GM21786 (cell line): ENCODE data around the gene ARHGEF5.

Source experiments
- ATAC-seq: cut with Tn5 transposase; IDR thresholded peaks from one replicate; pipeline ENCODE4 v1.9.1; 2021; ENCODE audit not compliant: unreplicated experiment

ARHGEF5 gene

DNA sequence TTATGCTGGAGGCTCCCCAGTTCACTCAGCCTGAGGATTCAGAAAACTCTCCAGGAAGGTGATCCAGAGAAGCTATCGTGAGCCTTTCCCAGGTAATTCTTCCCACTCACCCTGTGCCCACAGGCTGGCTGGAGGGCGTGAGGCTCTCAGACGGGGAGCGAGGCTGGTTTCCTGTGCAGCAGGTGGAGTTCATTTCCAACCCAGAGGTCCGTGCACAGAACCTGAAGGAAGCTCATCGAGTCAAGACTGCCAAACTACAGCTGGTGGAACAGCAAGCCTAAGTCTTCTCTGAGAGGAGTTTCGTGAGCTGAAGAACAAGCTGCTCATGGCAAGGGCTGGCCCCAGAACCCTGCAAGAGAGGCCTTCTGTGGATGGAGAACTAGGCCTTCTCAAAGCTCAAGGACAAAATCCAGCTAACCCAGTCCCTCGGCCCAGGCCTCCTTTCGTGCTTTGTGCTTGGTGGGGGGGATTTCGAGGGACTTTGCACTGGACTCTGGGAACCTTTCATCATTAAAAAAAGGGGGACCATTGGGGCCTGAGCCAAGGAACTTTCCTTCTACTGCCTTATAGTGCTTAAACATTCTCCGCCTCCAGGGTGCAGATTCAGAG is 24.7 kb downstream of the ARHGEF5 start:
- ATAC-seq = no peak

DNA sequence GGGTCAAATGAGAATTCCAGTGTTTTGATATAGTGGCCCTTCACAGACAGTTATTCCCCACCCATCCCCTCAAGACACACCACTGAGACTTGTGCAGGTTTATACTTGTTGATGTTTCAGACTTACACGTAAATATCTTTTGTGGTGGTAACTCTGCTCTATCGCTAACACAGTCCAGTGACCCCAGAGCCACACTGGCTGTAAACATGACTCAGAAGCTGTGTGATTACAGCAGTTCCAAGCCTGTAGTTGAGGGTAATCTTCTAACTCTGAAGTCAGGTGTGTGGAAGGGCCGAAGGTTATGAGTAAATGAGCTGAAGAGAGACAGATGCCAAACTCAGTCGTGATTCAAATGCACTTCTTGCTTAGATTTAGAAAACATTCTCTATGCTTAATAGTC is 28.9 kb downstream of the ARHGEF5 start:
- peak; percentile 59 for ATAC-seq

DNA sequence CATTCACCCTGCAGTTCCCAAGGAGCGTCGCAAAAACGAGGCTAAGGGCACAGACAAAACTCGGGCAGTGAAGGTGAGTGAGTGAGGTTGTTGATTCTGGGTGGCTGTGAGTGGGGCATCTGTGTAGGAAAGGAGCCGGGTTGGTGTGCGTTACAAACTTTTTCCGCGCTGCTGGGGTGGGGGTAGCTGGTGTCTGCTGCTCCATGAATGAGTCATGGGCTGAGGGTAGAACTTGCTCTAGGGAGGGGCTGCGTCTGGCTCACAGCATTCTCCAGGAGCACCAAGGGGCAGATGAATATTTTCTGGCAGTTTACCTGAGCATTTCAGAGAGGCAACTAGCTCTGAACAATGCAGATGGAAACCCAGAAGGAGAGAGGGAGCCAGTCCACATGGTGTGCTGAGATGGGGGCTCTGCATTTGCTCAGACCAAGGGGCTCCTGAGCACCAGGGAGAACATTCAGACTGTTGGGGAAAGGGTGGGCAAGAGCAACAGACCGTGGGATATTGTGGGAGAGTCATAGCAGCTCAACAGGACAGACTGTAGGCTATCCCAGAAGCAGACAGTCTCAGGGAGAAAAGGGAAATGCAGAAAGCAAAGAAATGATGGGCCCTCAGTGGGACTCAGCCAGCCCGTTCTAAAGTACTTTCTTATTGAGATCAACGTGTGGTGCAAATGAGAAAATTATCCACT is 29.5 kb downstream of the ARHGEF5 start:
- ATAC-seq = no peak

DNA sequence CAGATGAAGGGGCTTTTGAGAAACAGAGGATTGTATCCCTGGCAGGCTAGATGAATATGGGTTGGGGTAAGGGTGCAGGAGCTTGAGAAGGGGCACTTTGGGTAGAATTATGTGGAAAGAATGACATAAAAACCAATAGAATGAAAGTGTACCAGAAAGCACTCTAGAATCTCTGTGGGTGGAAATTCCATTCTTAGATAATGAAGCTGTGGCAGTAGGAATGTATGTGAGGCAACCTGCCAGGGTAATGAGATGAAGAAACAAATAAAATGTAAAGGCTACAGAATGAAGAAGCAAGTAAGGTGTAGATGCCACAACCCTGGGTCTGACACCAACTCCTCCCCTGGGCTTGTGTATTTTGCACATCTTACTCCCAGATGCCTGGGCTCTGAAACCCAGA is 31.5 kb downstream of the ARHGEF5 start:
- no peak for ATAC-seq

DNA sequence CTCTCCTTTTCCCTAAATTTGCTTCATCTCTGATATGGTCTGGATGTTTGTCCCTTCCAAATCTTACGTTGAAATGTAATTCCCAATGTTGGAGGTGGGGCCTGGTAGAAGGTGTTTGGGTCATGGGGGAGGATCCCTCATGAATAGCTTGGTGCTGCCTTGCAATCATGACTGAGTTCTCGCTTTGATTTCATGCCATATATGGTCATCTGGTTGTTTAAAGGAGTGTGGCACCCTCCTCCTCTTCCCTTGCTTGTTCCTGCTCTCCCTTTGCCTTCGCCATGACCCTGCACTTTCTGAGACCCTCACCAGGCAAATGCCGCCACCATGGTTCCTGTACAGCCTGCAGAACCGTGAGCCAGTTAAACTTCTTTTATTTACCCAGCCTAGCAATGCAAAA is 33.7 kb downstream of the ARHGEF5 start:
- ATAC-seq = no peak

DNA sequence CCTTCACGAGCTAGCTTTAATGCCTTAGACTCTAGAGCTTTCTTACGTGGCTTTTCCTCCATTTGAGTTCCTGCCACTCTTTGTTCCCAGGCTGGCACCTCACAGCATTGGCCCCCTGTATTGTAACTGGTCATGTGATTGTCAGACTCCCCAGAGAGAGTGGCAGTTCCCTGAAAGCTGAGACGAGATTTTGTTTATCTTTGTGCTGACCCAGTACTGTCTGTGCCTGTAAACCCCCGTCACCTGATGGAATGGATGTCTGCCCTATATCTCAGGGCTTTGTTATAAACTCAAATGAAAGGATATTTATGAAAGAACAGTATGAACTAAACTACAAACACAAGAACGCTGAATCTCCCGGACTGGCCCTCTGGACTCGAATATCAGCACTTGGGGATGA is 35.3 kb downstream of the ARHGEF5 start:
- ATAC-seq = no peak

DNA sequence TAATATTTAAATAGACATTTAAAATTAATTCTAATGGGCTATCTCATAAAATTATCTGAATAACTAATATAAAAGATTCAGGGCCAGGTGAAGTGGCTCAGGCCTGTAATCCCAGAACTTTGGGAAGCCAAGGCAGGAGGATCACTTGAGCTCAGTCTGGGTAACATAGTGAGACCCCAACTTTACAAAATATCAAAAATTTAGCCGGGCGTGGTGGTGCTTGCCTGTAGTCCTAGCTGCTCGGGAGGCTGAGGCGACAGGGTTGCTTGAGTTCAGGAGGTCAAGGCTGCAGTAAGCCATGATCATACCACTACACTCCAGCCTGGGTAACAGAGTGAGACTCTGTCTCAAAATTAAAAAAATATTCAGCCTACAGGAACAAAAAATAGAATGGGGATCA is 35.8 kb downstream of the ARHGEF5 start:
- no peak for ATAC-seq

DNA sequence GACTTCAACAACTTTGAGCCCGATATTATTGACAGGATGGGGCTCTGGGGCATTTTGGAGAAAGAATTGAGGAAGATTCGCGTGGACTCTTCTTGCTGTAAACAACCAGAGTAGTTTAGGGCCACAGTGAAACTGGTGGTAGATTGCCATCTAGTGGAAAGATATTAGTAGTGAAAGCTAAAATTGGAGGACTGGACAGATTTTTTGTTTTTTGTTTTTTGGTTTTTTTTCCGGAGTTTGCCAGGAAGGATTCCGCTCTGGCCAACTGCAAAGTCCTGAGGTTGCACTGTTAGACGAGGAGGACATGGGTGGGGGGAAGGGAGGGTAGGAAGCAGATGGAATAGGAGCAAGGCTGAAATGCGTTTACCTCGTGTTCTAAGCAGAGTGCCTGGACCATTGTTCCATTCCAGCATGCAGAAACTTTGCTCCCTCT is 36.6 kb downstream of the ARHGEF5 start:
- peak; percentile 84 for ATAC-seq

DNA sequence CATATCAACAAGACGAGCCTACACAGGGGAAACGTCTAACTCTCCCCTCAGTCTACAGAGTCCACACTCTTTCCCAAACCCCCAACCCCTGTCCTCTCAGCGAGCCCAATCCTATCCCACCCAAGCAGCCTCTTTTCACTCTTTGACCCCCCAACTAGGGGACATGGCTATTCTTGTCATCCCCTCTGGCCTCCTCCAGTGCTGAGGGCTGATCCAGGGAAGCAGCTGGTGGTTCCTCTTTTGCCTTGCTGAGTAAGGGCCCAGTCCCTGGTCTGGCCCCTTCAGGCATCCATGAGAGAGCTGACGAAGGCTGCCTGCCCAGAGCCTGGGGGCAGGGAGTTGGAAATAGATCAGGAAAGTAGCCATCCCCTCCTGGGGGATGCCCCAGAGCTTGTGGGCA is 41.9 kb downstream of the ARHGEF5 start:
- ATAC-seq = no peak

DNA sequence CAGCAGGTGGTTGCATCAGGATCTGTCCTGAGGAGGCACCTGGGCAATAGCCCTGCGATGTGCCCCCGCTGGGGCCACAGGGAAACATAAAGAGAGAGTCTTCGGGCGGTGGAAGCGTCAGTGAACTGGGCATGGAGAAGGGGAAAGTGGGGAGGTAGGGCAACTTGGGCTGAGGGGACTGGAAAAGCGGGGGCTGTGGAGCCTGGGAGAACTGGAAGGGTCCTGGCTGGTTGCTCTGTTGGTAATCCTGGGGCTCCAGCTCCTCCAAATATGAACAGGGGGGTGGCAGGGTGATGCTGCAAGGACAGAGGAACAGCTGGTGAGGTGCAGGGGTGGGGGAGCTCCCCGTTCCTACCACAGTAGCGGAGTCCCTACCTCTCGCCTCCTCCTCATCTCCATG is 43.1 kb downstream of the ARHGEF5 start:
- ATAC-seq = no peak

DNA sequence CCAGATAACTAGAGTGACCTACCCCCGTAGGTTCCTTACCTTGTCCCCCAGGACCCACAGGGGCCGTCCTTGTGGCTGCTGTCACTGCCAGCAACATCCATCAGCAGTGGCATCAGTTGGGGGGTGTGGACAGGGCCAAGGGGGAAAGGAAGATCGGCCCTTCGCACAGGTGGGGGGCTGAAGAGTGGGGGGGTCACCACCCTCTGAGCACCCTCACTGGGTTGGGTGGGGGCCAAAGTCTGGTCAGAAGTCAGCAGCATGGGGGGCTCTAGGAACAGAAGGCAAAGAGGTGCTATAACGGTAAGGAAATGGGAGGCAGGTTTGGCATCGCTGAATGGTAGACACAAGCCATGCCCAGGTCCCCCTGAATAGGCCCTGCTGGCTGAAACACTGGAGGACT is 43.7 kb downstream of the ARHGEF5 start:
- ATAC-seq = no peak

DNA sequence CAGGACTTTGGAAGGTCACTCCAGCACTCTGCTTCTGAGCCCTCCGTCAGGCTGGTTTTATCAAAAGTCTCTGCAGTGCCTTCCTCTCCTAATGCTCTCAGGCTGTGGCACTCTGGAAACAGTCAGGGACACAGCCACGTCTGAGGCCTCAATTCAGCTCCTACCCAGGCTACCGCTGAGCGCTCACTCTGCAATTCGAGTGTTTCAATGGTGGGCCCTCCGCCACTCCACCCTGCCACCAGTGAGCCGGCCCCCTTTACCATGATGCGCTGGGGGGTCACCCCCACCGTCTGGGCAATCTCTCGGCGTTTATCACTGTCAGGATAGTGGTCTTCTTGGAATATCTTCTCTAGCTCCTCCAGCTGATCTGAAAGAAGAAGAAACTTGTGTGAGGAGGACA is 44.7 kb downstream of the ARHGEF5 start:
- ATAC-seq = no peak

DNA sequence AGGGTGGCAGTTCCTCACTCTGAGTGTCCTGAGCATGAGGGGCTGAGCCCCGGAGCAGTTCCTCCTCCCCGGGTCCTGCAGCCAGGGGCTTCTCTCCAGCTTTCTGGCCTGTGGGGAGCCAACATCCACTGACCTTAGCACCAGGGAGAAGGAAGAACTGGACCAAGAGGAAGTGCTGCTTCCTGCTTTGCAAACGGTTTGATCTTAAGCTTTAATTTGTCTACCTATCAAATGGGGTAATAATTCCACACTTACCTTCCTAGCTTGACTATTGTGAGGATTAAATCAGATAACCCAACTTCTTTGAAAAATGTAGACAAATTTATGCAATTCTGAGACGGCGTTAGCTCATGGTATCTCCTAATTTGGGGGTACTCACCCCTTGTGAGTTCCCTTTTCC is 46.3 kb downstream of the ARHGEF5 start:
- ATAC-seq = no peak

DNA sequence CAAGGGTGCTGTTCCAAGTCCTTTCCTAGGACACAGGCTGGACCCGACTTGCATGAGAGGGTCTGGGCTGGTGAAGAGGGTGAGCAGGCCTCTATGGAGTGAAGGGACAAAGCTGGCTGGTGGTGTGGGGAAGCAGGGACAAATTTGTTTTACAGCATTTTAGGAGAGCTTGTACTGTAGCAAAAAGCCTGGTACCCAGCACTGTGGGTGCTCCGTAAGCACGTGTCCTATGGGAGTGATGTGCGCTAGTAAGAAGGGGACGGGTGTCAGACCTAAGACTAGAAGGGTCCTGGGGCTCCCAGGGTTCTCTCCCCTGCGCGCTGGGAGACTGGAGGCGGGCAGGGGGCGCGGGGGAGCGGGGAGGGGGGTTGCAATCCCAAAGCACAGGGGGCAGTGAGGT is 47.9 kb downstream of the ARHGEF5 start:
- no peak for ATAC-seq

DNA sequence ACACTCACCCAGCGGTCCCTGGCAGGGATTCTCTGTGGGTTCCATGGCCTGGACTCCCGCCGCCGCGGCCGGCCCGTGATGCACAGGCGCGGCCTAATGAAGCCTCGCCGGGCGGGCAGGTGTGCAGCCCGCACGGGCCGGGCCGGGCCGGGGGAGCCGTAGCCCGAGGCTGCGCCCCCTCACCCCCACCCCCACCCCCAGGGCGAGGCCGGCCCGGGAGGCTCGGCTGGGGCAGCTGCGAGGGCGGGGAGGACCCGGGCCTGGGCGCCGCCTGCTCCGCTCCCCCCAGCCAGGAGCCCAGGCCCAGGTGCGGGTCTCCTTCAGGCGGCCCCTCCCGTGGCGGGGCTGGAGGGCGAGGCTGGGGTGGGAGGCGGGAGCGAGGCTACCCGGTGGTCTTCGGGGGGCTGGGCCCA is 48.5 kb downstream of the ARHGEF5 start, which contains the start of gene NOBOX:
NOBOX (minus strand) TSS at position 45 of the 413 bp plus-strand sequence.
- ATAC-seq = no peak

DNA sequence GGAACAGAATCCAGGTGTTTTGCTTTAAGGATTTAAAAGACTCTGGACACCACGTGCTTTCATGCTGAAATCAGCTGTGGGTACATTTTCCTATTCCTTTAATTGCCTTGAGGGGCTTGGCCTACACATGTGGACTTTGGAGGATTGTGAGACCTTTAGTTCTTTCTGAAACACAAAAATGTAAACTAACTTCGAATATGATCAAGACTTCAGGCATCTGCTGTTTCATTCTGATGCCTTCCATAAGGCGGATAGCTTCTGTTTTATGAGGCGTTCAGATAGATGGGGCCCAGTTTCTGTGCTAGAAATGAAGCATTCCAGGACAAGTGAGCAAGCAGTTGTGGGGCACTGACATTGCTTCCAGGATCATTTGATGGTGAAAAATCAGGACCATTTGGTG is 49.7 kb downstream of the ARHGEF5 start:
- ATAC-seq = no peak

DNA sequence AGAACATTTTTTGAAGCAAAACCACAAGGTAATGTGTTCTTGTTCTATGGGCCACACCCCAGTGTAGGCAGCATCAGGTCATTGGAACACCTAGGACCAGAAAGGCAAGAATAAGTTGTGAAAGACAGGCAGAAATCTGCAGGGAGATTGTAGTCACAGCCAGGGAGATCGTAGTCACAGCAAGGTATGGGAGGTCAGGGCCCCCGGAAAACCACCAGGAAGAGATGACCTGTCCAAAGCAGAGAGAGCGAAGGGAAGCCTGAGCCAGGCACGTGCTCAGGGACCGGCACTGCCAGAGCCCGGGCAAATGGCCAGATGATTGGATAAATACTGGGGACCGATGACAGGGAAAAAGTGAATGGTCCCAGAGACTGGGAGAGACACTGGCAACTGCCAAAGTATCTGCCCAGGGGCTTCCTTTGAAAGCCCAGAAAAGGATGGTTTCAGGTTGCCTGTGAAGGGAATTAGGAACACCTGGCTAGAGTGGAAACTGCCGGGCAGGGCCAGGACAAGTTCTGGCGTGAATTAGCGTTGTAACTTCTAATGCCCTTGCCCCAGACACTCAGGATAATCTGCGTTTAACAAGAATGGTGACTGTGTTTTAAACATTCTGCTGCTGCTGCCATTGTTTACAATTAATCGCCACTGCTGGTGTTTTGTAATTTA is 52.2 kb downstream of the ARHGEF5 start:
- no peak for ATAC-seq

DNA sequence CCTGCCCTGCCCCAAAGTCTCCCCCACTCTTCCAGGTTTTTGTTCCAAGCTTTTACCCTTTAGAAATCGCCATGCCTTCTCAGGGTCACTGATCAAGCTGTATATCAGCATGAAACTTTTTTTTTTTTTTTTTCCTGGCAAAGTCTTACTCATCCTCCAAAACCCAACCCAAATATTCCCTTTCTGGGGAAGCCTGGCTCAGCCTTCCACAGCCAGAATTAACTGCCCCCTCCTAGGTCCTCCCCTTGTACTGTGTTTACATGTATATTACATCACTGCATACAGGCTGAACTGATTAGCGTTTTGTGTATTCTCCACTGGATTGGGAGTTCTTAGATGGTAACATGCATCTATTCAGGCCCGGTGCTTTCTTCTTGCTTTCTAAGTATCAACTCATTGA is 52.9 kb downstream of the ARHGEF5 start:
- no peak for ATAC-seq

DNA sequence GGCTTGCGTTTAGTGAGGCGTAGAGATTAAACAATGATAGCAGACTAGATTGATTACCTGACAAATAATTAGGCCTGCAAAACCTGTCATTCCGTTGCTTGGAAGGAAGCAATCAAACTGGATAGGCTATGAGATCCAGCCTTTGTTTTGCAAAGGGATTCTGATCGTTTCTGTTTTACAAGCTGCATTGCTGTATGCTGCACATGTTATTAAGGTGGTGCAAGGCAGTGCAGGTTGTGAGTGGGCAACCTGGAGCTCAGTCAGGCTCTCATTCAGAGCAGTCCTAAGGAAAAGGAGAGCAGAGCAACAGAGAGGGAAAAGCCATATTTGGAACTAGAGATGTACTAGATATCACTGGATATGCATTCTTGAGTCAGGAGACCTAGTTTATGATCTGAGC is 55.2 kb downstream of the ARHGEF5 start:
- no peak for ATAC-seq

DNA sequence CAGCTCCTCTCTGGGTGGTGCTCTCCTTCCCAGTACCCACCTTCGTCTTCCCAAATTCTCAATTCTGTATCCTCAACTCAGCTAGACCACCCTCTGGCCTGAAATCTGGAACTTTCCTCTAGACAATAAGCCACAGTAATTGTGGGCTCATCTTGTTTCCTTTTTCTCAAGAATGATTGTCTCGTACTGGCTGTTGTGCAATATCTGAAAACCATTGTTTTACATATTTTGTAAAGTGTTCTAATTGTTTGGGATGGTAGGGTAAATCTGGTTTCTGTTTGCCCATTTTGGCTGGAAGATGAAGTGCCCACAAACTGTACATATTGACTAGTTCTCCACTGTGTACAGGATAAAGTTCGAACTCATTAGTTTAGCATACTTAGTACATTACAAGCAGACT is 59.6 kb downstream of the ARHGEF5 start:
- ATAC-seq = no peak

DNA sequence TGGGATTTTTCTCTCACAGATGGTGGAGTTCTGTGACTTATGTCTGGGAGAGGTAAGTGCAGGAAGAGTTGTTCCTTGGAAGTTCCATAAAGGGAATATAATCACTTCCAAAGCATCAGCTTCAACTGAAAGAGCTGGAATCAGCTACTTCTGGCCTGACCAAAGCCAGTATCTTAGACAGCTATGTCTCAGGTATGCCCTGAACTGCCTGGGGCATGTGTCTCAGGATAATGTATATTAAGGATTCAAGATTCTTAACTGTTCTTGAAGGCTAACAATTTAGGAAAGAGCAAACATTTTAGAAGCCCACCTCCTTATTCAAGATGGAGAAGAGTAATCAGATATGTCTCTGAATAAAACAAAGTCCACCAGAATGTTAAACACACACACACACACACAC is 60.7 kb downstream of the ARHGEF5 start:
- ATAC-seq = no peak

DNA sequence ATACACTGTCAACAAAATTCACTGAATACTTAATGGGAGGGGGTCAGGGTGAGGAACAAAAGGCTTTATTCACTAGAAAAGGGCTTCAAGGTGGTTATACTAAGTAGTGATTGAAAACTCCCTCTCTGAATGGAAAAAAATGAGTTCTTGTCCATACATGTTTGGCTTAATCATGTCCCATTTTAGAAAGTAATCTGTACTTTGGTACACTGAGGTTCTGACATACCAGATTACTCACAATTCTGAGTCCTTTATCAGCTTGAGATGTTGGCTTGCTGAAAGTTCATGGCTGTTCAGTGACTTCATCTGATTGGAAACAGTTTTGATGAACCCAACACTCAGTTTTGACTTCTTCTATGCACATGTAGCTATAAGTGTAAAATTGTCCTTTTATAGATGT is 61.1 kb downstream of the ARHGEF5 start:
- no peak for ATAC-seq
